IPS-20b (cell line): Measurements from ENCODE around the gene GPR17.

Experiments
- H3K27ac ChIP-seq: one replicate; pipeline ENCODE4 v1.5.1; 2013; ENCODE audit warnings: low read length
- H3K27me3 ChIP-seq: 2 replicates; pipeline ENCODE4 v1.6.1; 2013; ENCODE audit warnings: mild to moderate bottlenecking, low read length, inconsistent platforms; ENCODE audit not compliant: insufficient read depth
- H3K36me3 ChIP-seq: 2 replicates; pipeline ENCODE4 v1.6.1; 2013; ENCODE audit warnings: low read depth, mild to moderate bottlenecking, inconsistent platforms, low read length, moderate library complexity; ENCODE audit not compliant: insufficient read depth
- H3K4me1 ChIP-seq: 2 replicates; pipeline ENCODE4 v1.6.1; 2013; ENCODE audit warnings: mild to moderate bottlenecking, control low read depth, inconsistent platforms, low read length, moderate library complexity; ENCODE audit not compliant: insufficient read depth
- H3K4me3 ChIP-seq: 2 replicates; pipeline ENCODE4 v1.5.1; 2013; ENCODE audit warnings: mild to moderate bottlenecking, low read length, inconsistent platforms
- H3K9ac ChIP-seq: 2 replicates; pipeline ENCODE4 v1.6.1; 2013; ENCODE audit warnings: low read depth, mild to moderate bottlenecking, inconsistent platforms, low read length, moderate library complexity
- H3K9me3 ChIP-seq: 2 replicates; pipeline ENCODE4 v1.6.1; 2013; ENCODE audit warnings: mild to moderate bottlenecking, low read depth, low read length, inconsistent platforms; ENCODE audit not compliant: insufficient read depth

Gene GPR17

GRCh38 chr2:127608061-127609030 lies 37.6 kb upstream of the GPR17 start:
- no peak overlapping the region for H3K27ac ChIP-seq
- H3K27me3 ChIP-seq = no peaks in the 10 kb centered on the region
- no peaks in the 10 kb centered on the region for H3K36me3 ChIP-seq
- H3K4me1 ChIP-seq = no peaks in the 10 kb centered on the region
- H3K4me3 ChIP-seq = no peak overlapping the region
- H3K9ac ChIP-seq = no peak overlapping the region
- H3K9me3 ChIP-seq = peaks cover 5% of the 10 kb centered on the region

DNA sequence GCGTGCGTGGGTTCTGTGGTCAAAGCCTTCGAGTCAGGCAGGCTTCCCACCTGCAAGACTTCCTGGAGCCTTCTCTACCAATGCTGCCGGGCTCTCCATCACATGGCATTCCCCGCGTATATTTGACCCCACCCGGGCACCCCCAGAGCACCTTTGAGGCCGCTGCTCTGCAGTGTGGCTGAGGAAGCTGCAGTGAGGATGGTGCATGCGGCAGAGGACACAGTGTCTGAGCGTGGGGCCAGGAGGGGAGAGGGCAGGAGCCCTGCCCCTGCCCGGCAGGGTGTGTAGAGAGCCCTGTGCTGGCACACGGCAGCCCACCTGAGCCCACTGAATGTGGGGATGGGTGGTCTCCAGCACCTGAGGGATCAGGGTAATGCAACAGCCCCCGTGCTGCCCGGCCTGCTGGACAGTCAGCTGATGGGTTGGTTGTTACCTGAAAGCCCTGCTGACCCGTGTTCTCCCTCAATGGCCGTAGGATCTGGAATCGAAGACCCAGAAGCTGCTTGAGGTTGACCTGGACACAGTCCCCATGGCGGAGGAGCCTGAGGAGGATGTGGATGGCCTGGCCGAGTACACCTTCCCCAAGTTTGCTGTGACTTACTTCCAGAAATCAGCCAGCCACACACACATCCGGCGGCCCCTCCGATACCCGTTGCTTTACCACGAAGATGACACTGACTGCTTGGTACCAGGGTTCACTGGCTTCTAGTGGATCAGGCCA lies 36.8 kb upstream of the GPR17 start:
- Histone ChIP-seq H3K4me3 (no peak overlapping the region), H3K9me3 (peaks cover 14% of the 10 kb centered on the region), H3K9ac (no peak overlapping the region), H3K4me1 (no peaks in the 10 kb centered on the region), H3K27me3 (no peaks in the 10 kb centered on the region), H3K27ac (no peak overlapping the region), H3K36me3 (no peaks in the 10 kb centered on the region)

GRCh38 chr2:127609818-127610217 lies 36.1 kb upstream of the GPR17 start:
- Histone ChIP-seq H3K27me3 (no peaks in the 10 kb centered on the region), H3K27ac (no peak overlapping the region), H3K36me3 (no peaks in the 10 kb centered on the region), H3K9me3 (peaks cover 14% of the 10 kb centered on the region), H3K9ac (no peak overlapping the region), H3K4me3 (no peak overlapping the region), H3K4me1 (no peaks in the 10 kb centered on the region)

DNA sequence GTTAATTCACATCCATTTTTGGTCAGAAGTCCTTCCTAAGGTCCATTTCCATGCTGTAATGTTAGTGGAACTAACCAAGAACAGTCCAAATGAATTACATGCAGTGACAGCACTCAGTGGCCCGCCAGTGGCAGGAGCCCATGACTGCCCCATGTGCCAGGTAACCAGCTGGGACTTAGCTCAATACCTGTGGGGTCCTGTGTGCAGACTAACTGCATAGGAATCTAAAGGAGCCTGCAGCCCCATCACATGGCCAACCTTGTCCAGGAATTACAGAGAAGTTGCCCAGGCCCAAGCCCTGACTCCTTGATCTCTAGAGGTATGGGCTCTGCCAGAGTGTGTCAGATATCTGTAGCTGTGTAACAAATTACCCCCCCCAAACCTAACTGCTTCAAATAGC lies 35.4 kb upstream of the GPR17 start:
- Histone ChIP-seq H3K9ac (no peak overlapping the region), H3K27me3 (no peaks in the 10 kb centered on the region), H3K4me3 (no peak overlapping the region), H3K4me1 (no peaks in the 10 kb centered on the region), H3K27ac (no peak overlapping the region), H3K9me3 (peaks cover 14% of the 10 kb centered on the region), H3K36me3 (no peaks in the 10 kb centered on the region)

DNA sequence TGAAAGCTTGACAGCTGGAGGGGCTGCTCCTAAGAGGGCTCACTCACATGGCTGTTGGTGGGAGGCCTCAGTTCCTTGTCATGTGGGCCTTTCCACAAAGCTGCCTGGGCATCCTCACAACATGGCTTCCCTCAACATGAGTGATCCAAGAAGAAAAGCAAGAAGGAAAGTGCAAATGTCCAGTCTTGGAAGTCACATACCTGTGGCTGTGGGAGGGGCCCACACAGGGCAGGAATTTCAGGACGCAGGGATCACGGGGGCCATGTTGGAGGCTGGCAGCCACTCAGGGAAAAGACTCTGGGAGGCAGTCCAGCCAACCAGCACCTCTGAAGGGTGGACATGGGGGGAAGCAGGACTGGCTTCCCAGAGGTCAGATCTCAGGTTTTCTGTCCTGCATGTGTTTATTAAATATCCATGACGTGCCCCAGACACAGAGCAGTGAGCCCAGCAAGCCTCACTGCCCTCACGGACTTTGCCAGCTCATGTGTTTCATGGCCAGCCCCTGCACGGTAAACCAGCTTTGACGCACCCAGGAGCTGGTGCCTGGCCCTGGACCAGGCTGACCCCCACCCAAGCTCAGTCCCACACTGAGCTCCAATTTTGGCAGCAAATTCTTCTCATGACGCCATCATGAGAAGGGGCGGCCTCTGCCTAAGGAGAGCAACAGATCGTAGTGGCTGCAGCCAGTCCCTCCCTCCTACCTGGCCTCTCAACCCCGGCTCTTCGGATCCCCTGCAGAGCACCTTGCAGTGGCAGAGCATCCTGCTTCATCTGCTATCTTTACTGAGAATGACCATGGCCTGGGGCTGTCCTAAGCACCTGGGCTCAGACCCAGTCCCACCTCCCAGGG lies 34.7 kb upstream of the GPR17 start:
- Histone ChIP-seq H3K27me3 (no peaks in the 10 kb centered on the region), H3K27ac (no peak overlapping the region), H3K9me3 (peaks cover 14% of the 10 kb centered on the region)

GRCh38 chr2:127612111-127612822 lies 33.7 kb upstream of the GPR17 start:
- Histone ChIP-seq H3K27ac (no peak overlapping the region), H3K4me1 (no peaks in the 10 kb centered on the region)

More for the DNA sequence above, 34.7 kb upstream of the GPR17 start:
- Histone ChIP-seq H3K4me3 (no peak overlapping the region), H3K36me3 (no peaks in the 10 kb centered on the region), H3K4me1 (no peaks in the 10 kb centered on the region), H3K9ac (no peak overlapping the region)

DNA sequence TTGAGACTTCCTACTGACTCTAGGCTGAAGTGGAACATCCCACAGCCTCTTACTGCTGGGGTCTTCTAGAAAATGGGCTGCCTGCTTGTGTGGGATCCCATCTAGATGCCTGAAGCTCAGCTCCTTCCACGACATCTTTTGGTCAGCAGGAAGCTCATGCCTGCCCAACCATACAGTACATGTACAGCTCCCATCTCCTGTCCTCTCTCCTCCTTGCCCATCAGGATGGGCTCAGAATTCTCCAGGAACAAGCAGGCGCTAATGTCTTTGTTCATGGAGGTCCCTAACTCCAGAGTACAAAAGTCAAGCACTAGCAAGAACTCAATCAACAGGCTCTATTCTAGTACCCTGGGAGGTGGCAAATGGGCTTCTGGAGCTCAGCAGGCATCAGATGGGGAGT lies 31.7 kb upstream of the GPR17 start:
- no peak overlapping the region for H3K27ac ChIP-seq
- H3K9ac ChIP-seq = no peak overlapping the region
- no peaks in the 10 kb centered on the region for H3K27me3 ChIP-seq
- no peaks in the 10 kb centered on the region for H3K4me1 ChIP-seq
- H3K4me3 ChIP-seq = no peak overlapping the region
- no peaks in the 10 kb centered on the region for H3K36me3 ChIP-seq
- peaks cover 14% of the 10 kb centered on the region for H3K9me3 ChIP-seq

More at GRCh38 chr2:127612111-127612822, 33.7 kb upstream of the GPR17 start:
- Histone ChIP-seq H3K4me3 (no peak overlapping the region), H3K36me3 (no peaks in the 10 kb centered on the region), H3K27me3 (no peaks in the 10 kb centered on the region), H3K9ac (no peak overlapping the region), H3K9me3 (peaks cover 14% of the 10 kb centered on the region)

GRCh38 chr2:127614731-127615130 lies 31.2 kb upstream of the GPR17 start:
- Histone ChIP-seq H3K27ac (no peak overlapping the region), H3K9ac (no peak overlapping the region), H3K4me3 (no peak overlapping the region), H3K36me3 (no peaks in the 10 kb centered on the region), H3K4me1 (no peaks in the 10 kb centered on the region), H3K27me3 (no peaks in the 10 kb centered on the region), H3K9me3 (peaks cover 14% of the 10 kb centered on the region)

GRCh38 chr2:127615511-127616166 lies 30.3 kb upstream of the GPR17 start:
- H3K27ac ChIP-seq = no peak overlapping the region
- no peak overlapping the region for H3K9ac ChIP-seq

DNA sequence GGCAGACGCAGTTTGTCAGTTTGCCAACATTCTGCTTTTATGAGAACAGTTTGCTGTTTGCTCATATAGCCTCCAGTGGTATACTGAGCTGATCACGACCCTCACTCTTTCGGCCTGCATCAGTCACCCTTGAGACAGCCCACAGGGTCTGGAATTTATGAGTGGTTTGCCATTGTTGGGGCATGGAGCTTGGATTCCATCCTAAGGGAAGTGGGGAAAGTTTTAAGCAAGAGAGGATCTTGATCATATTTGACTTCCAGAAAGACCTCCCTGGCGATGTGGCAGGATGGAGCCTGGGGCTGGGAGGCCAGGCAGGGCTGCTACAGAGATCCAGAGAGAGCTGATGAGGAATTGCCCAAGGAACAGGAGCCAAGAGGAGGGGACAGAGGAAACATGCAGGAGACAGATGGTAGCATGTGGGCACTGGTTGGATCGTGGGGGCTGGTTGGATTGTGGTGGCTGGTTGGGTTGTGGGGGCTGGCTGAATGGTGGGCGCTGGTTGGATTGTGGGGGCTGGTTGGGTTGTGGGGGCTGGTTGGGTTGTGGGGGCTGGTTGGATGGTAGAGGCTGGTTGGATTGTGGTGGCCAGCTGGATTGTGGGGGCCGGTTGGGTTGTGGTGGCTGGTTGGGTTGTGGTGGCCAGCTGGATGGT lies 27.3 kb upstream of the GPR17 start:
- Histone ChIP-seq H3K4me1 (no peaks in the 10 kb centered on the region), H3K27me3 (no peaks in the 10 kb centered on the region), H3K4me3 (no peak overlapping the region), H3K9ac (no peak overlapping the region), H3K9me3 (peaks cover 5% of the 10 kb centered on the region), H3K36me3 (no peaks in the 10 kb centered on the region), H3K27ac (no peak overlapping the region)

More at GRCh38 chr2:127615511-127616166, 30.3 kb upstream of the GPR17 start:
- no peak overlapping the region for H3K4me3 ChIP-seq
- H3K36me3 ChIP-seq = no peaks in the 10 kb centered on the region
- H3K27me3 ChIP-seq = no peaks in the 10 kb centered on the region
- H3K4me1 ChIP-seq = no peaks in the 10 kb centered on the region
- H3K9me3 ChIP-seq = peaks cover 14% of the 10 kb centered on the region
